GM21825 (cell line): ENCODE measurements around the gene GABRR3.

Experiments
- ATAC-seq: cut with Tn5 transposase; IDR thresholded peaks from one replicate; pipeline ENCODE4 v1.9.1; 2021; ENCODE audit warnings: mild to moderate bottlenecking, moderate library complexity; ENCODE audit not compliant: unreplicated experiment

The GABRR3 gene

GRCh38 chr3:97992547-97993173 lies 42.5 kb downstream of the GABRR3 start:
- ATAC-seq: no peak

GRCh38 chr3:97991293-97991682 lies 43.8 kb downstream of the GABRR3 start:
- no peak for ATAC-seq

GRCh38 chr3:97990624-97991292 lies 44.4 kb downstream of the GABRR3 start:
- no peak for ATAC-seq

- ATAC-seq: no peak
Measured at GRCh38 chr3:97988784-97989568, 46.1 kb downstream of the GABRR3 start.

DNA sequence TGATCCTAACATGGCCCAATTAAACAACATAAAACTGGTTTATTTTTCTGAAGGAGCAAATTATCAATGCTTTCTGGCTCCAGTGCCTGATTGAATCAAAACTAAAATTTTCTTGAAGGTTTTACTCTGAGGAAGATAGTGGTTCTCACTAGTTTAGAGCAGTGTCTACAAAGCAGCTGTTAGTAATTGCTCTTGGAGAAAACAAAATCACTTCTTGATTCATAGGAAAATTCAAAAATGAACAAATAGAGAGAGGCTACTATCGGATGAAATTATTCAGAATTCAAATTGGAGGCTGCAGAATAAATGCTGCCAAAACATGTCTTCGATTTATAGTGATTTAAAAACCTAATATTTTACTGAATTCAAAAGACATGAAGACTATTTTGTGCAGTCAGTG lies 47.8 kb downstream of the GABRR3 start:
- ATAC-seq: no peak

DNA sequence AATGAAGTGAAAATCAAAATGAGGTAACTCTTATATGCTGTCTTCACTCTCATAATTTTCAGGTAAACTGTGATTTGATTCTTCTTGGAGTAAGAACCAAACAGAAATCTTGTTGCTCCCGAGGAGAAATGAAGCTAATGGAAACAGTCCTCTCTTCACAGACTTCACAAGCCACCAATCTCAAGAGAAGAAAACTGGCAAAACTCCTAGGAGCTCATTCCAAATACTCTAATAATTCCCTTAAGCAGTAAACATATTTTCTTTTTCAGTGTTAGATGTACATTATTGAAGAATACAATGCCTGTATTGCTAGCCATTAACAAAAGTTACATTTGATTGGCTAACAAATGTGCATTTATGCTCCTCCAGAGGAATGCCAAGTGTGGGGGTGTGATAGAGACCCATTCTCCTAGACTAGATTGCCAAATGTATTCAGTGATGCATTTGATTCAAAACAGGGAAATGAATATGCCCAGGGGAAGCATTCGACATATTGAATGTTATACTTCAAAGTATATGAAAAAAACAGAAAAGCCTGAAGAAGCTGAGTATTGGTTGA lies 51.1 kb downstream of the GABRR3 start:
- ATAC-seq: no peak

GRCh38 chr3:97981886-97982285 lies 53.2 kb downstream of the GABRR3 start:
- ATAC-seq: no peak

GRCh38 chr3:97979610-97980009 lies 55.5 kb downstream of the GABRR3 start:
- no peak for ATAC-seq

- no peak for ATAC-seq
Measured at GRCh38 chr3:97975466-97975865, 59.6 kb downstream of the GABRR3 start.

GRCh38 chr3:97974996-97975395 lies 60.1 kb downstream of the GABRR3 start:
- no peak for ATAC-seq

GRCh38 chr3:97972976-97973375 lies 62.1 kb downstream of the GABRR3 start:
- ATAC-seq: no peak

GRCh38 chr3:97971679-97972567 lies 63.2 kb downstream of the GABRR3 start, which contains the start of gene RIOX2:
RIOX2 (minus strand) TSS chr3:97972431; CDS start chr3:97967593, 4,838 bp downstream.
- peak; percentile 92 for ATAC-seq

- ATAC-seq: no peak
Measured at GRCh38 chr3:97970956-97971620, 64.0 kb downstream of the GABRR3 start.

- ATAC-seq: no peak
Measured at GRCh38 chr3:97970156-97970555, 65.0 kb downstream of the GABRR3 start.

DNA sequence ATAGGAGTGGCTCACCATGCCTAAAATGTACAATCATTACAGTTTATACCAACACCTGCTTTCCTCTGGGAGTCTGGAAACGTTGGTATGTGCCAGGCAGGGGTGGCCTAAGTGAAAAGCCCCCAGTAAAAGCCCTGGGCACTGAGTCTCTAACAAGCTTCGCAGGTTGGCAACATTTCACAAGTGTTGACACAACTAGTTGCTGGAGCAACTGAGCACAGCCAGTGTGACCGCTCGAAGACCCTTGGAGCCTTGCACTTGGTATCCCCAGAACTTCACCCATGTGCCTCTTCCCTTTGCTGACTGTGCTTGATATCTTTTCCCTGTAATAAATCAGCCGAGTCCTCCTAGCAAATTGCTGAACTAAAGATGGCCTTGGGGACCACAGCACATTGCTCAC lies 65.6 kb downstream of the GABRR3 start:
- ATAC-seq: no peak

DNA sequence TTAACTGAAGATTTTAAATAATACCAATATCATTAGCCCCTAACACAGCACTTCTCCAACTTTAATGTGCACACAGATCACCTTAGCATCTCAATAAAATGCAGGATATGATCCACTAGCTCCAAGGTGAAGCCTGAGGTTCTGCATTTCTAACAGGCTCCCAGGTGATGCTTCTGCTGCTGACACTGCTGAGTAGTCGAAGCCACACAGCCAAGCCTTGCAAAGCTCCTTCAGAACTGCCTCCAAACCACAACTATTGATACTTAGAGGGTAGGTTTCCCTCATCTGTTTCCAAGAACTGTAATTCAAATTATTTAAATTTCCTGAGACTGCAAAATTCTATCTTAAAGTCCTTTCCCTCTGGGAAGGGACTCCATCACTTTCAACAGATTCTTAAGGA lies 66.7 kb downstream of the GABRR3 start:
- no peak for ATAC-seq

- no peak for ATAC-seq
Measured at GRCh38 chr3:97967966-97968365, 67.1 kb downstream of the GABRR3 start.

GRCh38 chr3:97960993-97961766 lies 73.9 kb downstream of the GABRR3 start:
- ATAC-seq: no peak

DNA sequence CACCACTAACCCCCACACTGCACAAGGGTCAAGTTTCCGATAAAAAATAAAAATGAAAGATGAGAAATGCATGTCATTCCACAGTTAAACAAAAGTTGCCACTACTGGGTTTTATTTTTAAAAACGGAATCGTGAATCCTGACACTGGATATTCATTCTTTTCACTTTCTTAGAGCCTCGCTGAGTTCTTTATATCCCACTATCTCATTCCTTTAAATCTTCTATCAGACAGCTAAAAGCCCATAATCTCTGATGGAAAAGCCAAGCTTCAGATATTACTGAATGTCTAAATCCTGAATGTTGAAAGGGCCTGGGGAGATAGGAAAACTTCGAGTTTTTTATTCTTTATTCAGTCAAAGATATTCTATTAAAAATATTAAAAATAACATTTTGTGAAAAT lies 74.6 kb downstream of the GABRR3 start:
- ATAC-seq: no peak
